ENCODE results near the gene TLE5.

TLE5 gene

GRCh38 chr19:3036119-3036976, 25.9 kb downstream of the TLE5 start:
- H3K9ac ChIP-seq (ENCODE audit: low read length in 5 of 5) = peak overlapping the region in 4 of 5 donors; percentile 62 to 72 (median 64)
- peak overlapping the region; percentile 50 to 83 (median 72) for H3K4me3 ChIP-seq (ENCODE audit: low read depth in 1 of 5, low read length in 5 of 5)
- H3K4me1 ChIP-seq (ENCODE audit: control insufficient read depth in 5 of 5, insufficient read depth in 5 of 5, low read length in 5 of 5) = peaks cover 4 to 28% (median 21%) of the 10 kb centered on the region in 5 donors
- H3K27ac ChIP-seq (ENCODE audit: low read depth, low read length) = peak overlapping the region; percentile 92
- H3K36me3 ChIP-seq (ENCODE audit: control insufficient read depth in 5 of 5, insufficient read depth in 5 of 5, low read length in 5 of 5) = no peaks in the 10 kb centered on the region
- no peaks in the 10 kb centered on the region for H3K27me3 ChIP-seq (ENCODE audit: control insufficient read depth in 5 of 5, insufficient read depth in 4 of 5, low read length in 5 of 5)
- H3K9me3 ChIP-seq (ENCODE audit: control insufficient read depth in 5 of 5, low read length in 5 of 5) = no peaks in the 10 kb centered on the region

GRCh38 chr19:3035542-3036118, 26.7 kb downstream of the TLE5 start:
- H3K27me3 ChIP-seq (ENCODE audit: control insufficient read depth in 5 of 5, insufficient read depth in 4 of 5, low read length in 5 of 5) = no peaks in the 10 kb centered on the region
- no peaks in the 10 kb centered on the region for H3K9me3 ChIP-seq (ENCODE audit: control insufficient read depth in 5 of 5, low read length in 5 of 5)
- H3K4me3 ChIP-seq (ENCODE audit: low read depth in 1 of 5, low read length in 5 of 5) = peak overlapping the region; percentile 72 to 86 (median 75)
- peaks cover 4 to 28% (median 21%) of the 10 kb centered on the region in 5 donors for H3K4me1 ChIP-seq (ENCODE audit: control insufficient read depth in 5 of 5, insufficient read depth in 5 of 5, low read length in 5 of 5)
- H3K9ac ChIP-seq (ENCODE audit: low read length in 5 of 5) = peak overlapping the region in 4 of 5 donors; percentile 63 to 80 (median 69)
- H3K36me3 ChIP-seq (ENCODE audit: control insufficient read depth in 5 of 5, insufficient read depth in 5 of 5, low read length in 5 of 5) = no peaks in the 10 kb centered on the region
- peak overlapping the region; percentile 92 for H3K27ac ChIP-seq (ENCODE audit: low read depth, low read length)

GRCh38 chr19:3034656-3035541, 27.4 kb downstream of the TLE5 start:
- Histone ChIP-seq H3K9ac (ENCODE audit: low read length in 5 of 5) (peak overlapping the region in 4 of 5 donors; percentile 63 to 80 (median 69)), H3K27me3 (ENCODE audit: control insufficient read depth in 5 of 5, insufficient read depth in 4 of 5, low read length in 5 of 5) (no peaks in the 10 kb centered on the region), H3K4me1 (ENCODE audit: control insufficient read depth in 5 of 5, insufficient read depth in 5 of 5, low read length in 5 of 5) (peaks cover 4 to 29% (median 22%) of the 10 kb centered on the region in 5 donors), H3K9me3 (ENCODE audit: control insufficient read depth in 5 of 5, low read length in 5 of 5) (no peaks in the 10 kb centered on the region), H3K36me3 (ENCODE audit: control insufficient read depth in 5 of 5, insufficient read depth in 5 of 5, low read length in 5 of 5) (no peaks in the 10 kb centered on the region), H3K4me3 (ENCODE audit: low read depth in 1 of 5, low read length in 5 of 5) (peak overlapping the region; percentile 72 to 86 (median 75)), H3K27ac (ENCODE audit: low read depth, low read length) (peak overlapping the region; percentile 92)

GRCh38 chr19:3034406-3034655, 28.0 kb downstream of the TLE5 start:
- H3K4me1 ChIP-seq (ENCODE audit: control insufficient read depth in 5 of 5, insufficient read depth in 5 of 5, low read length in 5 of 5) = peaks cover 4 to 34% (median 25%) of the 10 kb centered on the region in 5 donors
- no peak overlapping the region for H3K9ac ChIP-seq (ENCODE audit: low read length in 5 of 5)
- no peaks in the 10 kb centered on the region for H3K9me3 ChIP-seq (ENCODE audit: control insufficient read depth in 5 of 5, low read length in 5 of 5)
- H3K27me3 ChIP-seq (ENCODE audit: control insufficient read depth in 5 of 5, insufficient read depth in 4 of 5, low read length in 5 of 5) = no peaks in the 10 kb centered on the region
- H3K27ac ChIP-seq (ENCODE audit: low read depth, low read length) = no peak overlapping the region
- peak overlapping the region in 2 of 5 donors; percentile 72 to 86 for H3K4me3 ChIP-seq (ENCODE audit: low read depth in 1 of 5, low read length in 5 of 5)
- H3K36me3 ChIP-seq (ENCODE audit: control insufficient read depth in 5 of 5, insufficient read depth in 5 of 5, low read length in 5 of 5) = no peaks in the 10 kb centered on the region

GRCh38 chr19:3033595-3034405, 28.5 kb downstream of the TLE5 start:
- no peaks in the 10 kb centered on the region for H3K36me3 ChIP-seq (ENCODE audit: control insufficient read depth in 5 of 5, insufficient read depth in 5 of 5, low read length in 5 of 5)
- no peaks in the 10 kb centered on the region for H3K9me3 ChIP-seq (ENCODE audit: control insufficient read depth in 5 of 5, low read length in 5 of 5)
- no peak overlapping the region for H3K9ac ChIP-seq (ENCODE audit: low read length in 5 of 5)
- H3K27me3 ChIP-seq (ENCODE audit: control insufficient read depth in 5 of 5, insufficient read depth in 4 of 5, low read length in 5 of 5) = no peaks in the 10 kb centered on the region
- H3K27ac ChIP-seq (ENCODE audit: low read depth, low read length) = no peak overlapping the region
- peaks cover 4 to 35% (median 25%) of the 10 kb centered on the region in 5 donors for H3K4me1 ChIP-seq (ENCODE audit: control insufficient read depth in 5 of 5, insufficient read depth in 5 of 5, low read length in 5 of 5)
- no peak overlapping the region for H3K4me3 ChIP-seq (ENCODE audit: low read depth in 1 of 5, low read length in 5 of 5)

- Histone ChIP-seq H3K9me3 (ENCODE audit: control insufficient read depth in 5 of 5, low read length in 5 of 5) (no peaks in the 10 kb centered on the region), H3K27ac (ENCODE audit: low read depth, low read length) (no peak overlapping the region), H3K9ac (ENCODE audit: low read length in 5 of 5) (no peak overlapping the region), H3K36me3 (ENCODE audit: control insufficient read depth in 5 of 5, insufficient read depth in 5 of 5, low read length in 5 of 5) (no peaks in the 10 kb centered on the region), H3K4me1 (ENCODE audit: control insufficient read depth in 5 of 5, insufficient read depth in 5 of 5, low read length in 5 of 5) (peaks cover 4 to 42% (median 30%) of the 10 kb centered on the region in 5 donors), H3K27me3 (ENCODE audit: control insufficient read depth in 5 of 5, insufficient read depth in 4 of 5, low read length in 5 of 5) (no peaks in the 10 kb centered on the region), H3K4me3 (ENCODE audit: low read depth in 1 of 5, low read length in 5 of 5) (no peak overlapping the region)
These were observed 30.8 kb downstream of the TLE5 start for GRCh38 chr19:3031607-3031867.

GRCh38 chr19:3029065-3029923, 33.0 kb downstream of the TLE5 start, which contains the start of gene TLE2:
TLE2 (minus strand) TSS chr19:3029280; CDS start chr19:3028904, 376 bp downstream.
- Histone ChIP-seq H3K27ac (ENCODE audit: low read depth, low read length) (no peak within 1 kb of the TSS), H3K9ac (ENCODE audit: low read length in 5 of 5) (peak within 1 kb of the TSS in 4 of 5 donors; percentile 46 to 72 (median 60)), H3K27me3 (ENCODE audit: control insufficient read depth in 5 of 5, insufficient read depth in 4 of 5, low read length in 5 of 5) (no peaks in the 10 kb centered on the region), H3K9me3 (ENCODE audit: control insufficient read depth in 5 of 5, low read length in 5 of 5) (no peaks in the 10 kb centered on the region), H3K4me3 (ENCODE audit: low read depth in 1 of 5, low read length in 5 of 5) (peak within 1 kb of the TSS; percentile 55 to 69 (median 62)), H3K4me1 (ENCODE audit: control insufficient read depth in 5 of 5, insufficient read depth in 5 of 5, low read length in 5 of 5) (peaks cover 0 to 27% (median 14%) of the 10 kb centered on the region in 5 donors), H3K36me3 (ENCODE audit: control insufficient read depth in 5 of 5, insufficient read depth in 5 of 5, low read length in 5 of 5) (no peaks in the 10 kb centered on the region)

- Histone ChIP-seq H3K9me3 (ENCODE audit: control insufficient read depth in 5 of 5, low read length in 5 of 5) (no peaks in the 10 kb centered on the region), H3K4me3 (ENCODE audit: low read depth in 1 of 5, low read length in 5 of 5) (peak overlapping the region in 4 of 5 donors; percentile 56 to 69 (median 65)), H3K27ac (ENCODE audit: low read depth, low read length) (no peak overlapping the region), H3K27me3 (ENCODE audit: control insufficient read depth in 5 of 5, insufficient read depth in 4 of 5, low read length in 5 of 5) (no peaks in the 10 kb centered on the region), H3K4me1 (ENCODE audit: control insufficient read depth in 5 of 5, insufficient read depth in 5 of 5, low read length in 5 of 5) (peaks cover 0 to 24% (median 12%) of the 10 kb centered on the region in 5 donors), H3K9ac (ENCODE audit: low read length in 5 of 5) (peak overlapping the region in 4 of 5 donors; percentile 46 to 72 (median 60)), H3K36me3 (ENCODE audit: control insufficient read depth in 5 of 5, insufficient read depth in 5 of 5, low read length in 5 of 5) (no peaks in the 10 kb centered on the region)
These were observed 33.8 kb downstream of the TLE5 start for GRCh38 chr19:3028305-3029064.

All from subcutaneous abdominal adipose tissue (tissue), 5 donors.